Epithelial cell of proximal tubule (primary cell): ENCODE measurements around the gene HSPB2. TPM values are rescaled to one million over a fixed set of nuclear protein-coding genes. Genes with fewer than 3 reads are reported as not detected.

Source experiments
- DNase-seq: peaks from one replicate; pipeline ENCODE4 v3.0.0-alpha.2; 2011; ENCODE audit warnings: low read depth
- H3K4me3 ChIP-seq: 2 replicates; pipeline ENCODE4 v1.5.1; 2011; ENCODE audit warnings: low read depth, mild to moderate bottlenecking, low read length
- total RNA-seq: library from RNA; depleted of rRNA; stranded (reverse); fragments of >200 nt; gene quantifications from 2 replicates; pipeline ENCODE4 v1.2.3, GENCODE V29; 2015
- TF ChIP-seq, protein P1 (sequence below): conservative IDR thresholded peaks from 2 replicates; pipeline ENCODE4 v1.5.1; 2012; ENCODE audit warnings: low read depth, mild to moderate bottlenecking, low read length

HSPB2 gene
- total RNA-seq, 1 donor from 2014 or later, result not detected

DNA sequence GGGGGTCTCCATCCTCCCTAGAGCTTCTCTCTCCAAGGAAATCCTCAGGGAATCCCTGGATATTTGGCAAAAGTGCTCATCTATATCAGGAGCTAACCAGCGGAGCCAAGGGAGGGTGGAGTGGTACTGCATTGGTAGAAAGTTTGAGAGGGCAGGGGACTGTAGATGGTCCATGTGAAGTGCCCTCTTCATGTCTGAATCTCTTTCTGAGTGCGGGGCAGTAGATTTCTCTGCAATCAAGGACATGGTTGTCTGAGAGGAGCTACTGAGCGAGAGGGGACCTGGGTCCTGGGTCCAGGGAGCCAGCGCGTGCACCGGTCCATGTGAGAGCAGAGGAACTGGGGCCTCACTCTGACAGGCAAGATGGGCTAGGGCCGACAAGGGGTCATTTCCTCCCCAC is 25.3 kb downstream of the HSPB2 start:
- DNase-seq, result no peak
- TF ChIP-seq, protein P1, sequence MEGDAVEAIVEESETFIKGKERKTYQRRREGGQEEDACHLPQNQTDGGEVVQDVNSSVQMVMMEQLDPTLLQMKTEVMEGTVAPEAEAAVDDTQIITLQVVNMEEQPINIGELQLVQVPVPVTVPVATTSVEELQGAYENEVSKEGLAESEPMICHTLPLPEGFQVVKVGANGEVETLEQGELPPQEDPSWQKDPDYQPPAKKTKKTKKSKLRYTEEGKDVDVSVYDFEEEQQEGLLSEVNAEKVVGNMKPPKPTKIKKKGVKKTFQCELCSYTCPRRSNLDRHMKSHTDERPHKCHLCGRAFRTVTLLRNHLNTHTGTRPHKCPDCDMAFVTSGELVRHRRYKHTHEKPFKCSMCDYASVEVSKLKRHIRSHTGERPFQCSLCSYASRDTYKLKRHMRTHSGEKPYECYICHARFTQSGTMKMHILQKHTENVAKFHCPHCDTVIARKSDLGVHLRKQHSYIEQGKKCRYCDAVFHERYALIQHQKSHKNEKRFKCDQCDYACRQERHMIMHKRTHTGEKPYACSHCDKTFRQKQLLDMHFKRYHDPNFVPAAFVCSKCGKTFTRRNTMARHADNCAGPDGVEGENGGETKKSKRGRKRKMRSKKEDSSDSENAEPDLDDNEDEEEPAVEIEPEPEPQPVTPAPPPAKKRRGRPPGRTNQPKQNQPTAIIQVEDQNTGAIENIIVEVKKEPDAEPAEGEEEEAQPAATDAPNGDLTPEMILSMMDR, result no peak
- peak overlapping the region; percentile 62 for H3K4me3 ChIP-seq

DNA sequence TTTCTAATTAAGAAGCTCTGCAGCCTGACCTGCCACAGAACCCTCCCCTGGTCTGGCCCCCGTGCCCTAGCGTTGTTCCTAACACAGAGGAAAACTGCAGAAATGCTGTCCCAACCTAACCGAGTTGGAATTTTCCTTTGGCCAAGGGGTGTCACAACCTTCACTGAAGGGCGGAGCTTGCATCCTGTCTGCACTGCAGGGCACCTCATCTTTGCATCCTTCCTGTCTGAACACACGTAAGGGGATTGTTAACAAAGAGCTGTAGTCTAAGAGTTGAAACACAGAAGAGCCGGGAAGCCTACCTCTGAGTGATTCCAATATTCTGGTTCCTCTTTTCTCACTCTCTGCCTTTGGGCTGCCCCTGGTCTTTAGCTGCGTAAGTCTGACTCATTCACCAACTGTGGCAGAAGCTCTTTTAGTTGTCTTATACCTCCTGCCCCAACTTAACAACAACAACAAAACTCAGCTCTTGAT is 26.2 kb downstream of the HSPB2 start:
- TF ChIP-seq, protein P1, result no peak
- H3K4me3 ChIP-seq, result peak overlapping the region; percentile 18
- no peak for DNase-seq

DNA sequence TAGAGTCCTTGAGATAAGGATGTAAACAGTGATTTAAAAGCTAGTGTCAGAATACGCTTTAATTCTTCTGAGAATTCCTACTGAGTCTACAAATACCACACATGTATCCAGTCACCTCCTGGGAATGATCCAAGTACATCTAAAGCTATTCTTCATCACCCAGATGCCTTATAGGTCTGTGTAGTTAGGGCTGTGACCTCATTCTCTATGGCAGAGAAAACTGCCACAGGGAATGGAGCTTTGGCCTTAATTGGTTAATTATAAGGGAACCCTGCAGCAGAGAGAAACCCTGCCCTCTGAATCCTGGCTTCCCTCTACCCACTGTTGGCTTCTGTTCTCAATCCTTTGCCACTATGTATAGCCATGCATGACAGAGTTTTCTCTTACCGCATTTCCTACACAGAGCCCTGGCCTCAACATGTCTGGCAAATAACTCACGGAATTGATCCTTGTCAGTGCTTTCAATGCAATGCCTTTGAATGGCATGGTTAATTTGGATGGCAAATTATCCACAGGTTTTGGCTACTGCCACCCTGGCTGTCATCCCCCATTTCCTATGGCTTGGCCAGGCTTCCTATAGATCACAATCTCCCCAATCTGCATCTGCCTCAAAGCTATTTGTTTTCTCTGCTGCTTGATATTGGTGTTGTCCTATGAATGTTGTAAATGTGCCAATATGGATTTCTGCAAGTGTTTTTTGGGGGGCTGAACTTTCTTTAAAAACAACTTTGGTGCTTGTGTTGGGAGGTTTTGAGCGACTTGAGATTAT is 27.5 kb downstream of the HSPB2 start:
- no peak for DNase-seq
- TF ChIP-seq, protein P1, result no peak

DNA sequence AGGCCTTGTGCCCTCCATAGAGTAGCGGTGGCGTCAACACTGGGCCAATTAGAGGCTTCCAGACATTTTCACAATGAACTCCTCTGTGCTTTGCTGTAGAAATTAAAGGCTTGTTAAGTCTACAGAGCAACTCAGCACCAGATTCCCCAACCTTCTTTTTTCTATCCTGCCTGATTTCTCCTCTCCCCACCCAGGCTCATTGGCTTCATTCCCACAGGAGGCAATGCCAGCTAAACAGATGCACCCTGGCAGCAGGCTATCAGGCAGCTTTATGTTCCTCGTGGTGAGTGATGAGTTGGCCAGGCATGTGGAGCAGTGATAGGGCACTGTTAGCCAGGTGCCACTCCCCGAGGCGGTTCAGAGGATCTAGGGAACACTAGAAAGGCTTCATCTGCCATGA is 29.4 kb downstream of the HSPB2 start:
- DNase-seq, result no peak
- TF ChIP-seq, protein P1, result no peak
- H3K4me3 ChIP-seq, result no peak overlapping the region

More for the DNA sequence above, 27.5 kb downstream of the HSPB2 start:
- H3K4me3 ChIP-seq, result no peak overlapping the region

DNA sequence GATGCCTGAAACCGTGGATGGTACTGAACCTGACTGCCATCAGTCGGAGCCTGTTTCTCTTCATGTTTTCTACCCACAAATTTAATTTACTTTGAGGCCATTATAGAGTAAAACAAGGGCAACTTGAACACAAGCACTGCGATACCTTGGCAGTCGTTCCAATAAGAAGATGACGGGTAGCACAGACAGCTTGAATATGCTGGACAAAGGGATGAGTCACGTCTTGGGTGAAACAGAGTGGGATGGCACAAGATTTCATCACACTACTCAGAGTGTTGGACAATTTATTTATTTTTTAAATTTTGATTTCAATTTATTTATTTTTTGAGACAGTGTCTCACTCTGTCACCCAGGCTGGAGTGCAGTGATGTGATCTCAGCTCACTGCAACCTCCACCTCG is 30.3 kb downstream of the HSPB2 start:
- TF ChIP-seq, protein P1, result no peak
- no peak for DNase-seq

DNA sequence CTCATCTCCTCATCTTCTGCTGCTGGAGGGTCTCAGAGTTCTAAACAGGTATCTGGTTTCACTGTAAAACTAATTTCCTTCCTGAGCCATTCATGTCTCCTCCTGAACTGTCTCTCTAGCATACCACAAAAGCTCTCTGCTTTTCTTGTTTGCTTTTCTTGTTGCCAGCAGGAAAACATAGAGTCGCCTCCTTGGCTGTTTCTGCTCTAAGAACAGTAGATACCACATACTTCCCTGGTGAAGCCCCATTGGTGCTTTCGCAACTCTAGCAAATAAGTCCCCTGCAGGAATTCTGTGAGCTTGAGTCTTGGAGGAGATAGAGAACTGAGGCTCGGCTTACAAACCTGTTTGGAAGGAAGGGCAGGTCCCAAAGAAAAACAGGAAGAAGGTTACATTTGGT is 31.6 kb downstream of the HSPB2 start:
- TF ChIP-seq, protein P1, result no peak
- DNase-seq, result peak; percentile 90
- no peak overlapping the region for H3K4me3 ChIP-seq

More for the DNA sequence above, 30.3 kb downstream of the HSPB2 start:
- H3K4me3 ChIP-seq, result no peak overlapping the region

DNA sequence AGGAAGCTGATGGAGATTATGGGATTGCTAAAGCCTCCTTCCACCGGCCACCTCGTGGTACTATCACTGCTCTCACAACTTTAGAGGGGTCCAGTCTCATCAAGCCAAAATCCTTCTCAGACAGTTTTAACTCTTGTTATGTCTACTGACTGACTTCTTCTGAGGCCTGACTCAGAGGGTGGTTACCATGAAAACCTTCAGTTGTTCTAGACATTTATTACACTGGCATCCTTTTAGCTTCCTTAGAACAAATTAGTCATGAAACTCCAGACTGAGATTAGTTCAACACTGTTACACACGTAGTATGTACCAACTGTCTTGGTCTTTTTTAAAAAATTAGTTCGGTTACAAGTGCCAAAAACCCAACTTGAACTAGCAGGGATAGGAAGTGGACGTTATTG is 32.1 kb downstream of the HSPB2 start:
- peak; percentile 96 for DNase-seq
- H3K4me3 ChIP-seq, result no peak overlapping the region
- TF ChIP-seq, protein P1, result no peak
